Endothelial cell of umbilical vein (primary cell): ENCODE measurements around the gene POMP. TPM values are rescaled to one million over a fixed set of nuclear protein-coding genes. Genes with fewer than 3 reads are reported as not detected.
"Not testable (repeated sequence)": the region's sequence is repeated elsewhere in the genome, so short reads cannot be mapped to it uniquely, and the experiment has no call there.

ENCODE experiments used
- BruUV-seq: library from RNA; stranded (reverse); fragments of 400-500 nt; replicated peaks from 2 replicates; lab custom pipeline; 2021; lab: Mats Ljungman, UMichigan
- CTCF ChIA-PET: fragments of 300-600, 350-600 bp; sonication (Branson Sonifier 250); formaldehyde crosslinking; loops from one replicate; lab custom pipeline; 2021; ENCODE audit warnings: antibody characterized with exemption, inconsistent platforms; lab: Charles Lee
- POLR2A ChIA-PET: fragments of 300-600, 350-600 bp; sonication (Branson Sonifier 250); formaldehyde crosslinking; loops from one replicate; lab custom pipeline; 2021; ENCODE audit warnings: antibody characterized with exemption, inconsistent platforms; lab: Charles Lee
- DNase-seq: peaks from one replicate; pipeline ENCODE4 v3.0.0-alpha.2; 2011; ENCODE audit warnings: low read depth, low spot score
- FAIRE-seq: peaks from 2 replicates; lab custom pipeline; 2011; peaks lifted over from hg19 to GRCh38; lab: Jason Lieb, UNC
- H2AFZ ChIP-seq: 2 replicates; pipeline ENCODE4 v1.6.0; 2012; ENCODE audit warnings: low read depth, low read length, control low read depth, inconsistent platforms
- H3K27ac ChIP-seq: 2 replicates; pipeline ENCODE4 v1.5.1; 2011; ENCODE audit warnings: low read depth, mild to moderate bottlenecking, control low read depth, low read length, moderate library complexity; ENCODE audit not compliant: insufficient read depth
- H3K27me3 ChIP-seq, 2 experiments: 2 replicates each; pipeline versions ENCODE4 v1.6.0 to v1.6.1; 2011; ENCODE audit warnings: low read length in 2 of 2, mixed read lengths in 1 of 2; ENCODE audit not compliant: control insufficient read depth in 2 of 2, insufficient read depth in 2 of 2
- H3K36me3 ChIP-seq, 2 experiments: 2 replicates in 1 of 2; 3 replicates in 1 of 2; pipeline ENCODE4 v1.5.1; 2011; ENCODE audit warnings: low read length in 2 of 2, mild to moderate bottlenecking in 1 of 2, moderate library complexity in 1 of 2; ENCODE audit not compliant: control insufficient read depth in 2 of 2, insufficient read depth in 2 of 2; ENCODE audit errors: extremely low read depth in 1 of 2
- H3K4me1 ChIP-seq: 3 replicates; pipeline ENCODE4 v1.5.1; 2011; ENCODE audit warnings: mild to moderate bottlenecking, low read length; ENCODE audit not compliant: control insufficient read depth, insufficient read depth; ENCODE audit errors: extremely low read depth
- H3K4me2 ChIP-seq: 2 replicates; pipeline ENCODE4 v1.6.1; 2011; ENCODE audit warnings: low read length, control low read depth, mixed read lengths; ENCODE audit not compliant: insufficient read depth
- H3K4me3 ChIP-seq, 3 experiments: fragments of 200-600 bp in 1 of 3; sonication (generic), shearing (Covaris generic) in 1 of 3; replicated peaks in 1 of 3; 2 replicates each; pipeline ENCODE4 v1.5.1; 2011 to 2016; ENCODE audit warnings: control low read depth in 3 of 3, low read length in 3 of 3, mild to moderate bottlenecking in 2 of 3, inconsistent platforms in 1 of 3, low read depth in 1 of 3, moderate library complexity in 1 of 3; ENCODE audit not compliant: insufficient read depth in 1 of 3
- H3K79me2 ChIP-seq: 2 replicates; pipeline ENCODE4 v1.6.0; 2012; ENCODE audit warnings: low read length, inconsistent platforms; ENCODE audit not compliant: control insufficient read depth, insufficient read depth
- H3K9ac ChIP-seq: replicated peaks from 2 replicates; pipeline ENCODE3; 2011; ENCODE audit warnings: low read length, control low read depth; ENCODE audit not compliant: insufficient read depth; ENCODE audit errors: extremely low read depth
- H3K9me1 ChIP-seq: replicated peaks from 3 replicates; pipeline ENCODE4 v1.6.0; 2011; ENCODE audit warnings: mild to moderate bottlenecking, low read length; ENCODE audit not compliant: control insufficient read depth, insufficient read depth; ENCODE audit errors: extremely low read depth
- H3K9me3 ChIP-seq: replicated peaks from 2 replicates; pipeline ENCODE4 v1.5.1; 2012; ENCODE audit warnings: low read length, inconsistent platforms; ENCODE audit not compliant: control insufficient read depth, insufficient read depth
- H4K20me1 ChIP-seq: replicated peaks from 2 replicates; pipeline ENCODE3; 2011; ENCODE audit warnings: mild to moderate bottlenecking, low read length; ENCODE audit not compliant: control insufficient read depth, insufficient read depth; ENCODE audit errors: extremely low read depth
- JUN ChIP-seq: IDR thresholded peaks from 2 replicates; pipeline ENCODE4 v1.6.1; 2011; ENCODE audit warnings: borderline replicate concordance, low read depth; ENCODE audit not compliant: insufficient read length, insufficient read depth
- dilution Hi-C: fragments of 300-500 bp; cut with MboI; formaldehyde crosslinking; loops from one replicate; pipeline ENCODE4 v1.15.0; 2019; ENCODE audit warnings: low sequenced_read_pairs; ENCODE audit not compliant: extremely low pct_ligation_motif_present
- intact Hi-C: fragments of 100-400 bp; cut with micrococcal nuclease; formaldehyde crosslinking; loops from one replicate; pipeline ENCODE4 v1.10.0; 2022
- polyA plus RNA-seq, 4 experiments: library from polyadenylated mRNA; depleted of rRNA in 3 of 4; stranded (reverse) in 3 of 4; unstranded in 1 of 4; fragments of >200 nt; gene quantifications; 2 replicates each; pipeline versions ENCODE4 v1.2.1 to v1.2.3, GENCODE V29; 2011 to 2012; ENCODE audit warnings: missing spikeins in 1 of 4
- total RNA-seq: library from RNA; stranded (reverse); gene quantifications from 2 replicates; pipeline ENCODE4 v1.2.3, GENCODE V29; 2021

POMP gene
- total and polyA plus RNA-seq, 2 donors (not counting 3 experiments of a cell fraction or from before 2014, with no cell fraction given) = 27.0 to 88.9 TPM

DNA sequence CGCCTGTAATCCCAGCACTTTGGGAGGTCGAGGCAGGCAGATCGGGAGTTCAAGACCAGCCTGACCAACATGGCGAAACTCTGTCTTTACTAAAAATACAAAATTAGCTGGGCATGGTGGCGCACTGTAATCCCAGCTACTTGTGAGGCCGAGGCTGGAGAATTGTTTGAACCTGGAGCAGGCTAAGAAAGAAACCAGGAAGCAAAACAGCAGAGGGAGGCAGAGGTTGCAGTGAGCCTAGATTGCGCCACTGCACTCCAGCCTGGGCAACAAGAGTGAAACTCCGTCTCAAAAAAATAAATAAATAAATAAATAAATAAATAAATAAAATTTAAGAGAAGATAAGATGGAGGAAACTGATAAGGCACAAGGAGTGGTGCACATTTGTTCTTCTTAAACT is 24.2 kb downstream of the POMP start:
- H3K36me3 ChIP-seq, intact Hi-C loops, H3K4me1 ChIP-seq, H3K9ac ChIP-seq, H3K9me3 ChIP-seq, H2AFZ ChIP-seq, H3K27me3 ChIP-seq, H3K27ac ChIP-seq, H3K4me2 ChIP-seq, DNase-seq, H3K79me2 ChIP-seq, POLR2A ChIA-PET, dilution Hi-C loops, BruUV-seq, H3K4me3 ChIP-seq, H3K9me1 ChIP-seq, H4K20me1 ChIP-seq, FAIRE-seq: not testable (repeated sequence)
- CTCF ChIA-PET = interaction anchor here (1.0 kb wide), 1 partner anchor 113 kb away, joined by 6 read pairs; no protein-coding TSS in a partner anchor

DNA sequence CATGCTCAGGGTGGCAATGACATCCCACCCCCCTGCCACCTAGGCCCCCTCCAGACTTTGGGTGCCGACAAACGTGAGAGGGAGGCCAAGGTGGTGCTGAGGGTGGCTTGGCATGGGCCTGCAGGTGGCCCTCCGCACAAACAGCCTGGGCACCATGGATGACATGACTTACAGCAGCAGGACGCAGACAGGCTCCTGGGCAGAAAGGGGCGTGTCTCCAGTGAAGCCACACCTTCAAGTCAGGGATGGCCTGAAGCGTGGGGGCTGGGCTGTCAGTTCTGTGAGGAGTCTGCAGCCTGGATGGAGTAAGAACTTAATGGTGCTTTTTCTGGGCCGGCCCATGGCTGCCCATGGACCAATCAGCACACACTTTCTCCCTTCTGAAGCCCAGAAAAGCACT is 25.3 kb downstream of the POMP start:
- Histone ChIP-seq H3K9me3 (no peaks in the 10 kb centered on the region), H3K4me3 (no peak overlapping the region), H2AFZ (no peak overlapping the region), H3K9ac (no peak overlapping the region), H4K20me1 (no peaks in the 10 kb centered on the region), H3K79me2 (no peaks in the 10 kb centered on the region), H3K27ac (no peak overlapping the region), H3K4me1 (no peaks in the 10 kb centered on the region), H3K9me1 (no peaks in the 10 kb centered on the region), H3K27me3 (peaks cover 2% of the 10 kb centered on the region in 2 experiments), H3K4me2 (no peak overlapping the region), H3K36me3 (no peaks in the 10 kb centered on the region)
- BruUV-seq = no TSS peak
- intact Hi-C loops (no loop called here), dilution Hi-C loops (no loop called here)
- DNase-seq (no peak), FAIRE-seq (no peak)
- no peak for TF ChIP-seq JUN
- POLR2A ChIA-PET = no interaction called here
- CTCF ChIA-PET = interaction anchor here (2.4 kb wide), 1 partner anchor 112 kb away, joined by 10 read pairs; no protein-coding TSS in a partner anchor
